Neutrophil (primary cell): ENCODE data around the gene PPIE.
"Not testable (repeated sequence)": the region's sequence is repeated elsewhere in the genome, so short reads cannot be mapped to it uniquely, and the experiment has no call there.

ENCODE experiments used
- H3K27ac ChIP-seq: fragments of 200-600 bp; sonication (generic); 2 replicates; pipeline ENCODE4 v1.5.1; 2016; ENCODE audit warnings: mild to moderate bottlenecking, moderate library complexity
- H3K27me3 ChIP-seq: fragments of 200-600 bp; sonication (generic); 2 replicates; pipeline ENCODE4 v1.6.0; 2016; ENCODE audit warnings: mild to moderate bottlenecking
- H3K36me3 ChIP-seq: fragments of 200-600 bp; sonication (generic); 2 replicates; pipeline ENCODE4 v1.5.1; 2017
- H3K4me1 ChIP-seq, 2 experiments: fragments of 200-600 bp in 1 of 2; sonication (generic) in 1 of 2; 1 replicate in 1 of 2; 2 replicates in 1 of 2; pipeline versions ENCODE4 v1.5.1 to v1.6.1; 2013 to 2016; ENCODE audit warnings: low read depth in 1 of 2, low read length in 1 of 2, mild to moderate bottlenecking in 1 of 2, moderate library complexity in 1 of 2; ENCODE audit not compliant: control insufficient read depth in 1 of 2, insufficient read depth in 1 of 2
- H3K4me3 ChIP-seq, 2 experiments: fragments of 200-600 bp in 1 of 2; sonication (generic) in 1 of 2; 1 replicate in 1 of 2; 2 replicates in 1 of 2; pipeline ENCODE4 v1.5.1; 2013 to 2016; ENCODE audit warnings: low read depth in 1 of 2, low read length in 1 of 2, mild to moderate bottlenecking in 1 of 2, moderate library complexity in 1 of 2
- H3K9me3 ChIP-seq: fragments of 200-600 bp; sonication (generic); 2 replicates; pipeline ENCODE4 v1.5.1; 2016
- CTCF ChIP-seq: fragments of 200-600 bp; sonication (generic); IDR thresholded peaks from 2 replicates; pipeline ENCODE4 v1.5.1; 2016; ENCODE audit warnings: antibody characterized with exemption

Gene PPIE

GRCh38 chr1:39766466-39766865 is 27.8 kb downstream of the PPIE start:
- not testable (repeated sequence) for H3K36me3 ChIP-seq, H3K4me1 ChIP-seq, H3K4me3 ChIP-seq, H3K27ac ChIP-seq, H3K9me3 ChIP-seq
- peaks cover 18% of the 10 kb centered on the region for H3K27me3 ChIP-seq

GRCh38 chr1:39769502-39769901 is 30.8 kb downstream of the PPIE start:
- not testable (repeated sequence) for H3K4me3 ChIP-seq, H3K9me3 ChIP-seq, H3K27ac ChIP-seq, H3K4me1 ChIP-seq, H3K36me3 ChIP-seq
- peaks cover 21% of the 10 kb centered on the region for H3K27me3 ChIP-seq

- not testable (repeated sequence) for H3K9me3 ChIP-seq, H3K27ac ChIP-seq, H3K4me3 ChIP-seq, H3K4me1 ChIP-seq, H3K36me3 ChIP-seq
- H3K27me3 ChIP-seq: peaks cover 21% of the 10 kb centered on the region
Measured at GRCh38 chr1:39770100-39771021, 31.7 kb downstream of the PPIE start.

- not testable (repeated sequence) for H3K36me3 ChIP-seq, H3K27ac ChIP-seq, H3K4me1 ChIP-seq, H3K9me3 ChIP-seq, H3K4me3 ChIP-seq
- H3K27me3 ChIP-seq: peaks cover 24% of the 10 kb centered on the region
Measured at GRCh38 chr1:39771022-39771532, 32.4 kb downstream of the PPIE start, which contains the start of gene OXCT2. Gene OXCT2, minus strand, starts transcription at chr1:39771348. Its CDS starts 93 bp downstream, at chr1:39771255.

- H3K27me3 ChIP-seq: peaks cover 24% of the 10 kb centered on the region
- not testable (repeated sequence) for H3K36me3 ChIP-seq, H3K4me1 ChIP-seq, H3K27ac ChIP-seq, H3K4me3 ChIP-seq, H3K9me3 ChIP-seq
Measured at GRCh38 chr1:39773369-39773979, 34.8 kb downstream of the PPIE start.

- H3K27me3 ChIP-seq: peaks cover 17% of the 10 kb centered on the region
- H3K4me1 ChIP-seq, H3K9me3 ChIP-seq, H3K4me3 ChIP-seq, H3K36me3 ChIP-seq, H3K27ac ChIP-seq: not testable (repeated sequence)
Measured at GRCh38 chr1:39775141-39775540, 36.5 kb downstream of the PPIE start.

GRCh38 chr1:39775676-39776399 is 37.2 kb downstream of the PPIE start:
- not testable (repeated sequence) for H3K9me3 ChIP-seq, H3K4me1 ChIP-seq, H3K27ac ChIP-seq, H3K36me3 ChIP-seq, H3K4me3 ChIP-seq
- H3K27me3 ChIP-seq: peaks cover 13% of the 10 kb centered on the region

- Histone ChIP-seq H3K27ac (no peak overlapping the region), H3K36me3 (no peaks in the 10 kb centered on the region), H3K4me1 (no peaks in the 10 kb centered on the region), H3K4me3 (no peak overlapping the region), H3K27me3 (peaks cover 8% of the 10 kb centered on the region), H3K9me3 (no peaks in the 10 kb centered on the region)
- TF ChIP-seq CTCF: no peak
Measured at GRCh38 chr1:39776400-39776713, 37.7 kb downstream of the PPIE start.
